Measurements from ENCODE around the gene DOK5.

The DOK5 gene

DNA sequence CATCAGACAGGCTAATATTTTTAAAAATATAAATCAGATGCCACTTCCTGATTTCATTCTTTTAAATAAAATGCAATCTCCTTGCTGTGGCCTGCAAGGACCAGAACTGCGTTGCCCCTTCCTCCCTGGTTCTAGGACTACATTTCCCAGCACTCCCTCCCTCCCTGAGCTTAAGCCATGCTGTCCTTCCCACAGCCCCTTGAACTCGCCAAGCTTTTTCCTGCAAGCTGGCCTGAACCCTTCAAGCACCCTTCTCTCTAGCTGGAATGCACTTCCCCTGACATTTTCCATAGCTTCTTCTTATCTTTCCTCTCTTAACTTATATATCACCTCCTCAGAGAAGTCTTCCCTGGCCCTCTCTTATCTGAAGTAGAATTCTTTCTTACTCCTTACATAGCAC lies 6.1 kb upstream of the DOK5 start:
- H3K4me3 ChIP-seq (ENCODE audit: low read depth, low read length): no peak overlapping the region
- no peak for DNase-seq (ENCODE audit: low read depth)
- TF ChIP-seq, protein P1, sequence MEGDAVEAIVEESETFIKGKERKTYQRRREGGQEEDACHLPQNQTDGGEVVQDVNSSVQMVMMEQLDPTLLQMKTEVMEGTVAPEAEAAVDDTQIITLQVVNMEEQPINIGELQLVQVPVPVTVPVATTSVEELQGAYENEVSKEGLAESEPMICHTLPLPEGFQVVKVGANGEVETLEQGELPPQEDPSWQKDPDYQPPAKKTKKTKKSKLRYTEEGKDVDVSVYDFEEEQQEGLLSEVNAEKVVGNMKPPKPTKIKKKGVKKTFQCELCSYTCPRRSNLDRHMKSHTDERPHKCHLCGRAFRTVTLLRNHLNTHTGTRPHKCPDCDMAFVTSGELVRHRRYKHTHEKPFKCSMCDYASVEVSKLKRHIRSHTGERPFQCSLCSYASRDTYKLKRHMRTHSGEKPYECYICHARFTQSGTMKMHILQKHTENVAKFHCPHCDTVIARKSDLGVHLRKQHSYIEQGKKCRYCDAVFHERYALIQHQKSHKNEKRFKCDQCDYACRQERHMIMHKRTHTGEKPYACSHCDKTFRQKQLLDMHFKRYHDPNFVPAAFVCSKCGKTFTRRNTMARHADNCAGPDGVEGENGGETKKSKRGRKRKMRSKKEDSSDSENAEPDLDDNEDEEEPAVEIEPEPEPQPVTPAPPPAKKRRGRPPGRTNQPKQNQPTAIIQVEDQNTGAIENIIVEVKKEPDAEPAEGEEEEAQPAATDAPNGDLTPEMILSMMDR (IDR thresholded peaks at IDR 0.05; ENCODE audit: insufficient read depth, low read depth, low read length, missing control alignments): no peak

- no peak overlapping the region for H3K4me3 ChIP-seq (ENCODE audit: low read depth, low read length)
- DNase-seq (ENCODE audit: low read depth): no peak
- TF ChIP-seq, protein P1 (IDR thresholded peaks at IDR 0.05; ENCODE audit: insufficient read depth, low read depth, low read length, missing control alignments): no peak
Observed at GRCh38 chr20:54469952-54470351, 5.4 kb upstream of the DOK5 start.

- TF ChIP-seq, protein P1 (IDR thresholded peaks at IDR 0.05; ENCODE audit: insufficient read depth, low read depth, low read length, missing control alignments): no peak
- H3K4me3 ChIP-seq (ENCODE audit: low read depth, low read length): no peak overlapping the region
- no peak for DNase-seq (ENCODE audit: low read depth)
Observed at GRCh38 chr20:54470697-54471096, 4.7 kb upstream of the DOK5 start.

DNA sequence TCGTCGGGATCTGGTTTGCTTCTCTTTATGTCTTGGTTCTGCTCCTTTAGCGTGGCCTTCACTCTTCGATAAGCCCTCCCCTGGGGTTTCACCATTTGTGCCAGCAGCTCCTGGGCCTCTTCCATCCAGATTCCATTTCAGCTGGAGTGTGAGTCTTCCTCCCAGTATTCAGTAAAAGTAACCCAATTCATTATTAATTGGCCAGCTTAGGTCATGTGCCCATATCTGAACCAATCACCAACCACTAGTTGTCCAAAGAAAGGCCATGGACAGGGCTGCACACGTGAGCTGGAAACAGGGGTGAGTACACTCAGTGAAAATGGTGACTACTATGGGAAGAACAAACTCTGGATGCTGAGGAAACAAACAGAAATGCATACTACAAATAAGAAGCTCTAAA lies 2.8 kb upstream of the DOK5 start:
- TF ChIP-seq, protein P1 (IDR thresholded peaks at IDR 0.05; ENCODE audit: insufficient read depth, low read depth, low read length, missing control alignments): no peak
- no peak overlapping the region for H3K4me3 ChIP-seq (ENCODE audit: low read depth, low read length)
- DNase-seq (ENCODE audit: low read depth): no peak

GRCh38 chr20:54473340-54473739 lies 2.1 kb upstream of the DOK5 start:
- TF ChIP-seq, protein P1 (IDR thresholded peaks at IDR 0.05; ENCODE audit: insufficient read depth, low read depth, low read length, missing control alignments): no peak
- no peak for DNase-seq (ENCODE audit: low read depth)

GRCh38 chr20:54474046-54474445 lies 1.3 kb upstream of the DOK5 start:
- no peak overlapping the region for H3K4me3 ChIP-seq (ENCODE audit: low read depth, low read length)
- TF ChIP-seq, protein P1 (IDR thresholded peaks at IDR 0.05; ENCODE audit: insufficient read depth, low read depth, low read length, missing control alignments): no peak

More at GRCh38 chr20:54473340-54473739, 2.1 kb upstream of the DOK5 start:
- H3K4me3 ChIP-seq (ENCODE audit: low read depth, low read length): no peak overlapping the region

GRCh38 chr20:54474866-54475265 lies 527 bp upstream of the DOK5 start:
- H3K4me3 ChIP-seq (ENCODE audit: low read depth, low read length): no peak overlapping the region
- DNase-seq (ENCODE audit: low read depth): no peak
- TF ChIP-seq, protein P1 (IDR thresholded peaks at IDR 0.05; ENCODE audit: insufficient read depth, low read depth, low read length, missing control alignments): no peak

More at GRCh38 chr20:54474046-54474445, 1.3 kb upstream of the DOK5 start:
- DNase-seq (ENCODE audit: low read depth): no peak
